GF-D8 (cell line): ENCODE data around the gene ZSWIM5.
"Not testable (repeated sequence)": the region's sequence is repeated elsewhere in the genome, so short reads cannot be mapped to it uniquely, and the experiment has no call there.

Experiments used
- DNase-seq: peaks from one replicate; lab custom pipeline; 2025; lab: John Stamatoyannopoulos, UW

Gene ZSWIM5

DNA sequence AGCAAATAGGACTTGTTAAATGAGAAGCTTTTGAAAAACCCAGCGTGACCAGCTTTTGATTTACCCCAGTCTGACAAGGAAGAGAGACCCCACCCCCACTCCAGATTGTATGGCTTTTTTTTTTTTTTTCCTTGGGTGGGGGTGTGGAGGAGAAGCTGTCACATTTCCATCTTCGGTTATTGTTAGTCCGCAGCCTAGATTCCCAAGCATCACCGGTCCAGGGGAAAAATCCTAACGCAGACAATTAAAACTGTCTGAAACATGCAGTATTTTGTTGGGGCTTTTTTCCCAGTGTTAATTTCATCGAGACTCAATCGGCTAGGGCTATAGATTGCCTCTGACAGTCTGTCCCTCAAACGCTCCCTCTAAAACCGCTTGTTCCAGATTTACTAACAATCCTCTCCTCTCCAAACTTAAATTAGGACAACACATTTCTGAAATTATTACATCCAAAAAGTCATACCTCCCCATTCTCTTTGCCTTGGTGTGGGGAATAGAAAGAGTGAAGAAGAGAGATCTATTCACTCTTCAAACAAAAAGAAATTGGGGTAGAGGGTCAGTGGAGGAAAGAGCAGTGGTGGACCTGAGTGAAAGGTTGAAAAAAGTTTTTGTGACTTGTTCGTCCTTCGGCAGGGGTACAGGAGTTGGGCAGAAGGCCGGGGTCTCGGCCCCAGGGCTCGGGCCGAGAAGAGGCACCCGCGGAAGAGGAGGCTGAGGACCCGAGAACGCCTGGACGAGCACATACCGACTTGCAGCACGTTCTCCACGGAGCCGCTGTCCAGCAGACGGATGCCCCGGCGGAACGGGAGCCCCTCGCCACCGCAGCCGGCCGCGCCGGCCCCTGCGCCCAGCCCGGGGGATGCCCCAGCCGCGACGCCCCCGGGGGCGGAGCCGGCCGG is 1.1 kb downstream of the ZSWIM5 start:
- DNase-seq, result no peak

DNA sequence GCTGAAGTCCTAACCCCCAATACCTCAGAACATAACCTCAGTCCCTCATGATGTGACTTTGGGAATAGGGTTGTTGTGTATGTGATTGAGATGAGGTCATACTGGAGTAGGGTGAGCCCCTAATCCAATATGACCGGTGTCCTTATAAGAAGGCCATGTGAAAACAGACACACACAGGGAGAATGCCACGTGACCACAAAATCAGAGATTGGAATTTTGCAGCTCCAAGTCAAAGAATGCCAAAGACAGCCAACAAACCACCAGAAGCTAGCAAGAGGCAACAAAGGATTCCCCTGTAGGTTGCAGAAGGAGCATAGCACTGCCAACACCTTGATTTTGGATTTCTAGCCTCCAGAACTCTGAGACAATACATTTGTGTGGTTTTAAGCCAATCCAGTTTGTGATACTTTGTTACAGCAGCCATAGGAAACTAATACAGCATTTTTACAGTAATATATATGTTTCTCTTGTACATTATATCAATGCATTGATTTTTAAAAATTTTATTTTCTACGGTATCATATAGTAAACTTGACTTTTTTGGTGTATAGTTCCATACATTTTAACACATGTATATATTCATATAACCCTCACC is 5.4 kb downstream of the ZSWIM5 start:
- DNase-seq, result no peak

- DNase-seq, result no peak
These were observed 6.0 kb downstream of the ZSWIM5 start for GRCh38 chr1:45200435-45200834.

- DNase-seq, result no peak
These were observed 8.2 kb downstream of the ZSWIM5 start for GRCh38 chr1:45198185-45198584.

- no peak for DNase-seq
These were observed 9.5 kb downstream of the ZSWIM5 start for GRCh38 chr1:45196863-45197262.

GRCh38 chr1:45191418-45191783 is 15.0 kb downstream of the ZSWIM5 start:
- no peak for DNase-seq

DNA sequence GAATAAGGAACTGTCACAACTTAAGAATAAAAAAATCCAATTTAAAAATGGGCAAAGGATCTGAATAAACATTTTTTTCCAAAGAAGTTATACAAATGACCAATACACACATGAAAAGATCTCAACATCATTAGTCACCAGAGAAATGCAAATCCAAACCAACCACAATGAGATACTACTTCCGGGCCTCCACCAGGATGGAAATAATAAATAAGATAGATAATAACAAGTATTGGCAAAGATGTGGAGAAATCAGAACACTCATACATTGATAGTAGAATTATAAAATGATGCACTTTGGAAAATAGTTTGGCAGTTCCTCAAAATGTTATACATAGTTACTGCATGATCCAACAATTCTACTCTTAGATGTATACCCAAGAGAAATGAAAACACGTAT is 18.7 kb downstream of the ZSWIM5 start:
- no peak for DNase-seq

DNA sequence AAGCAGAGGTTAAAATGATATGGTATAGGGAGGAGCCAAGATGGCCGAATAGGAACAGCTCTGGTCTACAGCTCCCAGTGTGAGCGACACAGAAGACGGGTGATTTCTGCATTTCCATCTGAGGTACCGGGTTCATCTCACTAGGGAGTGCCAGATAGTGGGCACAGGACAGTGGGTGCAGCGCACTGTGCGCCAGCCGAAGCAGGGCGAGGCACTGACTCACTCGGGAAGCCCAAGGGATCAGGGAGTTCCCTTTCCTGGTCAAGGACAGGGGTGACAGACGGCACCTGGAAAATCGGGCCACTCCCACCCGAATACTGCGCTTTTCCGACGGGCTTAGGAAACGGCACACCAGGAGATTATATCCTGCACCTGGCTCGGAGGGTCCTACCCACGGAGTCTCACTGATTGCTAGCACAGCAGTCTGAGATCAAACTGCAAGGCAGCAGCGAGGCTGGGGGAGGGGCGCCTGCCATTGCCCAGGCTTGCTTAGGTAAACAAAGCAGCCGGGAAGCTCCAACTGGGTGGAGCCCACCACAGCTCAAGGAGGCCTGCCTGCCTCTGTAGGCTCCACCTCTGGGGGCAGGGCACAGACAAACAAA is 26.4 kb downstream of the ZSWIM5 start:
- DNase-seq, result not testable (repeated sequence)

DNA sequence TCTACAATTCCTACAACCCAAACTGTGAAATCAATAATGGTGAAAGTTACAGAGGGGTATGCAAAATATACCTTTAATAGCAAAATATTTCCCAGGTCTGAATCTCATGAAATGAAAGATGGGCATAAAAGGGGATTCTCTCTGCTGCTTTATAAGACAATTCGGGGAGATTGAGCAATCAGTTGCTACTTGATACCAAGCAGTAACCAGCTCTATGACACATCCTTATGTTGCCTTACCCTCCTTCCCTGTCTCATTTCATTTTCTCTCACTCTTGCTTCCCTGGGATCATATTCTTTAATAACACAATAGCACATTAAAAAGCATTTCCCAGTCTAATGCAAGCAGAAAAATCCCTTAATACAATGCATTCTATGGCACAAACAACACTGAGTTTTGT is 29.0 kb downstream of the ZSWIM5 start:
- DNase-seq, result no peak

GRCh38 chr1:45172764-45173163 is 33.6 kb downstream of the ZSWIM5 start:
- no peak for DNase-seq

DNA sequence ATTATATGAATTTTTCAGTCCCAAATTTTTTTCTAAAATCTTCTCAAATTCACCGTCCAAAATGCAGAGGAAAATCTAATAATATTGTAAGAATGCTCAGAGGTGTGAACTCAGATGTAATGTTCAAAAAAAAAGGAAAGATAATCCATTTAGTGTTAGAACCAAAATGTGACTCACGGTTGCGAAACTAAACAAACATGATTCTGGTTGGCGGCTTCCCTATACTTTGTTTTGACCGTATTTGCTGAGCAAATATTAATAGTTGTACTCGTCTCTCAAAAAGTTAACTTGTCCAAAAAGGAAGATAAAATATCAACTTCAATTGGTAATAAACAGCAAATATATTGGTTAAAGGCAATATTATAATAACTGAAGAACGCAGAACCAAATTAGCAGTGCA is 34.4 kb downstream of the ZSWIM5 start:
- DNase-seq, result no peak

GRCh38 chr1:45171575-45171974 is 34.8 kb downstream of the ZSWIM5 start:
- no peak for DNase-seq

DNA sequence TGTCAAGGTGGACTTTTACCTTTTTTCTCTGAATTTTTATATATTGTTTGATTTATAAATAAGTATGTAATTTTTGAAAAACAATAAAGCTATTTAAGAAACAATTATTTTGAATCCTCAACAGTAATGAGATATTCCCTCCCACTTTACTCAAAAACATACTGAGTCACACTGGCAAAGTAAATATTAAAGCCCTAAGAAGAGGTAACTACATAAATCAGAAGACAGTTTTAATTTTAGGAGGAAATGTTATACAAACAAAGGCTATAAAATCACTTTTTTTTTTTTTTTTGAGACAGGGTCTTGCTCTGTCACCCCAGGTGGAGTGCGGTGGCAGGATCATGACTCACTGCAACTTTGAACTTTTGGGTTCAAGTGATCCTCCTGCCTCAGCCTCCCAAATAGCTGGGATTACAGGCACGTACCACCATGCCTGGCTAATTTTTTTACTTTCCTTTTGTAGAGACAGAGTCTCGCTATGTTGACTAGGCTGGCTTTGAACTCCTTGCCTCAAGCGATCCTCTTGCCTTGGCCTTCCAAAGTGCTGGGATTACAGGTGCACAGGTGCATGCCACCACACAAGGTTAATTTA is 36.2 kb downstream of the ZSWIM5 start:
- no peak for DNase-seq

DNA sequence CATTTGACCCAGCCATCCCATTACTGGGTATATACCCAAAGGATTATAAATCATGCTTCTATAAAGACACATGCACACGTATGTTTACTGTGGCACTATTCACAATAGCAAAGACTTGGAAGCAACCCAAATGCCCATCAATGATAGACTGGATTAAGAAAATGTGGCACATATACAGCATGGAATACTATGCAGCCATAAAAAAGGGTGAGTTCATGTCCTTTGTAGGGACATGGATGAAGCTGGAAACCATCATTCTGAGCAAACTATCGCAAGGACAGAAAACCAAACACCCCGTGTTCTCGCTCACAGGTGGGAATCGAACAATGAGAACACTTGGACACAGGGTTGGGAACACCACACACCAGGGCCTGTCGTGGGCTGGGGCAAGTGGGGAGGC is 38.5 kb downstream of the ZSWIM5 start:
- not testable (repeated sequence) for DNase-seq

- DNase-seq, result not testable (repeated sequence)
These were observed 42.1 kb downstream of the ZSWIM5 start for GRCh38 chr1:45164307-45164706.

- not testable (repeated sequence) for DNase-seq
These were observed 43.3 kb downstream of the ZSWIM5 start for GRCh38 chr1:45163111-45163510.

DNA sequence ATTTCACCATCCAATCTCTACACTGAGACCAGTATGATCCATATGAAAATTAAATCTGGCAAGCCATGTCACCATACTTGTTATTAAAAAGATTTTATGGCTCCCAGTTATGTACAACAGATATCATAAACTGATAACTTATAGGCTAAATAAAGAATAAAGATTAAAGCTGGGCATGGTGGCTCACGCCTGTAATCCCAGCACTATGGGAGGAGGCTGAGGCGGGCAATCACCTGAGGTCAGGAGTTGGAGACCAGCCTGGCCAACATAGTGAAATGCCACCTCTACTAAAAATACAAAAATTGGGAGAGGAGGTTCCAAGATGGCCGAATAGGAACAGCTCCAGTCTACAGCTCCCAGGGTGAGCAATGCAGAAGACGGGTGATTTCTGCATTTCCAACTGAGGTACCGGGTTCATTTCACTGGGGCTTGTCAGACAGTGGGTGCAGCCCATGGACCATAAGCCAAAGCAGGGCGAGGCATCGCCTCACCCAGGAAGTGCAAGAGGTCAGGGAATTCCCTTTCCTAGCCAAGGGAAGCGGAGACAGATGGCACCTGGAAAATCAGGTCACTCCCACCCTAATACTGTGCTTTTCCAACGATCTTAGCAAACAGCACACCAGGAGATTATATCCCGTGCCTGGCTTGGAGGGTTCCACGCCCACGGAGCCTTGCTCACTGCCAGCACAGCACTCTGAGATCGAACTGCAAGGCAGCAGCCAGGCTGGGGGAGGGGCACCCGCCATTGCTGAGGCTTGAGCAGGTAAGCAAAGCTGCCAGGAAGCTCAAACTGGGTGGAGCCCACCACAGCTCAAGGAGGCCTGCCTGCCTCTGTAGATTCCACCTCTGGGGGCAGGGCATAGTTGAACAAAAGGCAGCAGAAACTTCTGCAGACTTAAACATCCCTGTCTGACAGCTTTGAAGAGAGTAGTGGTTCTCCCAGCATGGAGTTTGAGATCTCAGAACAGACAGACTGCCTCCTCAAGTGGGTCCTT is 44.1 kb downstream of the ZSWIM5 start:
- not testable (repeated sequence) for DNase-seq

DNA sequence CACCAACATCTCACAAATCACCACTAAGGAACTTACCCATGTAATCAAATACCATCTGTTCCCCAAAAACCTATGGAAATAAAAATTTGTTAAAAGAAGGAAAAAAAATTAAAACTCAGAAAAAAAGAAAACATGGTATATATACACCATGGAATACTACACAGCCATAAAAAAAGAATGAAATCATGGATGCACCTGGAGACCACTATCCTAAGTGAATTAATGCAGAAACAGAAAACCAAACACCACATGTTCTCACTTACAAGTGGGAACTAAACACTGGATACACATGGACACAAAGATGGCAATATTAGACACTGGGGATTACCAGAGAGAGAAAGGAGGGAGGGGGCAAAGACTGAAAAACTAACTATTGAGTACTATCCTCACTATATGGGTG is 50.4 kb downstream of the ZSWIM5 start:
- DNase-seq, result no peak

DNA sequence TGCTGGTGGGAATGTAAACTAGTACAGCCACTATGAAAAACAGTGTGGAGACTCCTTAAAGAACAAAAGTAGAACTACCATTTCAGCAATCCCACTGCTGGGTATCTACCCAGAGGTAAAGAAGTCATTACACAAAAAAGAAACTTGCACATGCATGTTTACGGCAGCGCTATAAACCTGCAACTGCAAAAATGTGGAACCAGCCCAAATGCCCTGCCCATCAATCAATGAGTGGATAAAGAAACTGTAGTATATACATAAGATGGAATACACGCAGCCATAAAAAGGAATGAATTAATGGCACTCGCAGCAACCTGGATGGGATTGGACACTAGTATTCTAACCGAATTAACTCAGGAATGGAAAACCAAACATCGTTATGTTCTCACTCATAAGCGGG is 51.0 kb downstream of the ZSWIM5 start:
- DNase-seq, result no peak

- no peak for DNase-seq
These were observed 54.3 kb downstream of the ZSWIM5 start for GRCh38 chr1:45152126-45152525.

GRCh38 chr1:45148209-45148825 is 58.1 kb downstream of the ZSWIM5 start:
- DNase-seq, result no peak
